Tibial nerve (tissue), 3 donors: ENCODE data around the gene ZNF366.

Source experiments
- POLR2A ChIP-seq, 2 donors: fragments of 450-650 bp; IDR thresholded peaks; one replicate each; pipeline ENCODE4 v1.6.1; 2017; ENCODE audit warnings: antibody characterized with exemption in 2 of 2, mild to moderate bottlenecking in 2 of 2, moderate library complexity in 2 of 2
- TF ChIP-seq, protein P1 (sequence below), 5 experiments: fragments of 200-600 bp in 3 of 5; fragments of 450-650 bp in 2 of 5; sonication (generic) in 3 of 5; IDR thresholded peaks; one replicate each; pipeline ENCODE4 v1.5.1; 2016 to 2019; ENCODE audit warnings: antibody characterized with exemption in 5 of 5, mild to moderate bottlenecking in 3 of 5, moderate library complexity in 2 of 5

DNA sequence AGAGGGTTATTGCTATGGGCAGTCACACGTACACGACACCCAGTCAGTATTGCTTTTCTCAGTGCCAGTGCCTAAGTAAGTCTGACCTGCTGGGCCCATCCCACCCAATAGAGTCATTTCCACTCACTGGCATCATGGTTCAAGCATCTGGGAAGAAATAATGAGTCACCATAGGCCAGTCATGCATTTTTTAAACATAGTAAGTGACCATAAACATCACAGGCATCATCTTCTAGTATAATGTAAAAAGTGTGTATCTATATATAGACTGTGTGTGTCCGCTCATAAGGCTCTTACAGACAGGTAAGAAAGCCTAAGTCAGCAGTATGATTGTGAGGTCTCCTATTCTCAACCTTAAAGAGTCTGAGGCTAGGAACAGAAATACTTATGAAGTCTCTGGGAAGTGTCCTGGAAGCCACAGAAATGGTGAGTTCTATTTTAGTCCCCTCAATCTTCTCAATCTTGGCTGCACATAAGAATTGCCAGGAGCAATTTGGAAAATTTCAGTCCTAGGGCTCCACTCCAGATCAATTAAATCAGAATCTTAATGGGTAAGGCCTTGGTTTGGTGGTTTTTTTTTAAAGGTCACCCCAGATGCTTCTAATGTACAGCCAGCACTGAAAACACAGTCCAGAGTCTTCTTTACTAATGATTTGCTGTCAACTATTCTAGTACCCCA, 65.2 kb downstream of the ZNF366 start:
- TF ChIP-seq POLR2A (IDR thresholded peaks at IDR 0.05): no peak
- TF ChIP-seq, protein P1, sequence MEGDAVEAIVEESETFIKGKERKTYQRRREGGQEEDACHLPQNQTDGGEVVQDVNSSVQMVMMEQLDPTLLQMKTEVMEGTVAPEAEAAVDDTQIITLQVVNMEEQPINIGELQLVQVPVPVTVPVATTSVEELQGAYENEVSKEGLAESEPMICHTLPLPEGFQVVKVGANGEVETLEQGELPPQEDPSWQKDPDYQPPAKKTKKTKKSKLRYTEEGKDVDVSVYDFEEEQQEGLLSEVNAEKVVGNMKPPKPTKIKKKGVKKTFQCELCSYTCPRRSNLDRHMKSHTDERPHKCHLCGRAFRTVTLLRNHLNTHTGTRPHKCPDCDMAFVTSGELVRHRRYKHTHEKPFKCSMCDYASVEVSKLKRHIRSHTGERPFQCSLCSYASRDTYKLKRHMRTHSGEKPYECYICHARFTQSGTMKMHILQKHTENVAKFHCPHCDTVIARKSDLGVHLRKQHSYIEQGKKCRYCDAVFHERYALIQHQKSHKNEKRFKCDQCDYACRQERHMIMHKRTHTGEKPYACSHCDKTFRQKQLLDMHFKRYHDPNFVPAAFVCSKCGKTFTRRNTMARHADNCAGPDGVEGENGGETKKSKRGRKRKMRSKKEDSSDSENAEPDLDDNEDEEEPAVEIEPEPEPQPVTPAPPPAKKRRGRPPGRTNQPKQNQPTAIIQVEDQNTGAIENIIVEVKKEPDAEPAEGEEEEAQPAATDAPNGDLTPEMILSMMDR (IDR thresholded peaks at IDR 0.05): no peak
